Measurements from ENCODE around the gene LAIR2. TPM values are rescaled to one million over a fixed set of nuclear protein-coding genes. Genes with fewer than 3 reads are reported as not detected.

The LAIR2 gene
- total and polyA plus RNA-seq, 10 of the 15 experiments (the other 5 are each of a cell fraction or from before 2014, with no cell fraction given) = not detected

GRCh38 chr19:54473071-54473891 is 29.4 kb upstream of the LAIR2 start, which contains the start of gene CDC42EP5 (continued):
- TF ChIP-seq EGR1 (IDR thresholded peaks at IDR 0.05; ENCODE audit: borderline replicate concordance in 1 of 2, low read depth in 2 of 2, low read length in 2 of 2) (0 out of 3 replicates have a peak, but pooled peaks of 1 of the 2 experiments have one; percentile 51), SREBF2 (IDR thresholded peaks at IDR 0.05; ENCODE audit: low read length) (no peak), DPF2 (IDR thresholded peaks at IDR 0.05) (no peak), CREB1 (IDR thresholded peaks at IDR 0.05; ENCODE audit: low read depth) (no peak), NR2C1 (IDR thresholded peaks at IDR 0.05) (no peak), MTA2 (IDR thresholded peaks at IDR 0.05; ENCODE audit: low read depth) (0 out of 2 replicates have a peak, but pooled peaks have one; percentile 18), ZNF207 (IDR thresholded peaks at IDR 0.05; ENCODE audit: borderline replicate concordance) (no peak), BRCA1 (IDR thresholded peaks at IDR 0.05; ENCODE audit: low read depth, low read length) (no peak), FOXM1 (IDR thresholded peaks at IDR 0.05; ENCODE audit: low read depth, low read length) (no peak), NRF1 (conservative IDR thresholded peaks at IDR 0.05; ENCODE audit: low read depth, low read length) (no peak), IKZF1 (conservative IDR thresholded peaks at IDR 0.05) (0 out of 2 replicates have a peak, but pooled peaks have one; percentile 26), RUNX3 (IDR thresholded peaks at IDR 0.05; ENCODE audit: low read length) (no peak), SUPT20H (IDR thresholded peaks at IDR 0.05; ENCODE audit: borderline replicate concordance, control insufficient read depth, low read depth, low read length) (no peak)
- TF ChIP-seq, protein P1, sequence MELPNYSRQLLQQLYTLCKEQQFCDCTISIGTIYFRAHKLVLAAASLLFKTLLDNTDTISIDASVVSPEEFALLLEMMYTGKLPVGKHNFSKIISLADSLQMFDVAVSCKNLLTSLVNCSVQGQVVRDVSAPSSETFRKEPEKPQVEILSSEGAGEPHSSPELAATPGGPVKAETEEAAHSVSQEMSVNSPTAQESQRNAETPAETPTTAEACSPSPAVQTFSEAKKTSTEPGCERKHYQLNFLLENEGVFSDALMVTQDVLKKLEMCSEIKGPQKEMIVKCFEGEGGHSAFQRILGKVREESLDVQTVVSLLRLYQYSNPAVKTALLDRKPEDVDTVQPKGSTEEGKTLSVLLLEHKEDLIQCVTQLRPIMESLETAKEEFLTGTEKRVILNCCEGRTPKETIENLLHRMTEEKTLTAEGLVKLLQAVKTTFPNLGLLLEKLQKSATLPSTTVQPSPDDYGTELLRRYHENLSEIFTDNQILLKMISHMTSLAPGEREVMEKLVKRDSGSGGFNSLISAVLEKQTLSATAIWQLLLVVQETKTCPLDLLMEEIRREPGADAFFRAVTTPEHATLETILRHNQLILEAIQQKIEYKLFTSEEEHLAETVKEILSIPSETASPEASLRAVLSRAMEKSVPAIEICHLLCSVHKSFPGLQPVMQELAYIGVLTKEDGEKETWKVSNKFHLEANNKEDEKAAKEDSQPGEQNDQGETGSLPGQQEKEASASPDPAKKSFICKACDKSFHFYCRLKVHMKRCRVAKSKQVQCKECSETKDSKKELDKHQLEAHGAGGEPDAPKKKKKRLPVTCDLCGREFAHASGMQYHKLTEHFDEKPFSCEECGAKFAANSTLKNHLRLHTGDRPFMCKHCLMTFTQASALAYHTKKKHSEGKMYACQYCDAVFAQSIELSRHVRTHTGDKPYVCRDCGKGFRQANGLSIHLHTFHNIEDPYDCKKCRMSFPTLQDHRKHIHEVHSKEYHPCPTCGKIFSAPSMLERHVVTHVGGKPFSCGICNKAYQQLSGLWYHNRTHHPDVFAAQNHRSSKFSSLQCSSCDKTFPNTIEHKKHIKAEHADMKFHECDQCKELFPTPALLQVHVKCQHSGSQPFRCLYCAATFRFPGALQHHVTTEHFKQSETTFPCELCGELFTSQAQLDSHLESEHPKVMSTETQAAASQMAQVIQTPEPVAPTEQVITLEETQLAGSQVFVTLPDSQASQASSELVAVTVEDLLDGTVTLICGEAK (IDR thresholded peaks at IDR 0.05; ENCODE audit: borderline replicate concordance) = no peak
